Measurements from ENCODE around the gene TMCC1.

The TMCC1 gene

DNA sequence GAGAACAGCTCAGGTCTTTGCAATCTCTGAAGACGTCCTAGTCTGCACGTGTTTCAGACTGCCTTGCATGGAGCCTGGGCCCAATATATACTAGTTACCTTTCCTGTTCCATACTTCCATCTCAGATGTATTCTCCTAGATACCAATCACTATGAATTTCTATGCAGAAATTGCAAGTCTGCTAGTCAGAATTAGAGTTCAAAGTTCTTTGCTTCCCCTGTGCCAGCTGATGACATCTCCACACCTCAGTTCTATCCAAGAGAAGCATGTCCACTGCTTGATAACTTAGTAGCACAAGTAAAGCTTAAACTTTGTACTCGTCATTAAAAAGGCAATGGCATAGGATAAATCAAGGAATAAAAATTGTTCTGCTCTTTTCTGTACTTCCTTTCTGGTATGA lies 153.4 kb downstream of the TMCC1 start:
- no peaks in the 10 kb centered on the region for H3K36me3 ChIP-seq (ENCODE audit: control insufficient read depth, insufficient read depth, low read length)
- H3K9ac ChIP-seq (ENCODE audit: low read depth, low read length), result no peak overlapping the region
- no peaks in the 10 kb centered on the region for H3K9me3 ChIP-seq (ENCODE audit: control insufficient read depth, insufficient read depth, low read length)
- H3K4me3 ChIP-seq (ENCODE audit: low read depth, low read length), result no peak overlapping the region
- H3K27me3 ChIP-seq (ENCODE audit: control insufficient read depth, insufficient read depth, low read length), result no peaks in the 10 kb centered on the region
- no peaks in the 10 kb centered on the region for H3K4me1 ChIP-seq (ENCODE audit: control insufficient read depth, insufficient read depth, low read length)

DNA sequence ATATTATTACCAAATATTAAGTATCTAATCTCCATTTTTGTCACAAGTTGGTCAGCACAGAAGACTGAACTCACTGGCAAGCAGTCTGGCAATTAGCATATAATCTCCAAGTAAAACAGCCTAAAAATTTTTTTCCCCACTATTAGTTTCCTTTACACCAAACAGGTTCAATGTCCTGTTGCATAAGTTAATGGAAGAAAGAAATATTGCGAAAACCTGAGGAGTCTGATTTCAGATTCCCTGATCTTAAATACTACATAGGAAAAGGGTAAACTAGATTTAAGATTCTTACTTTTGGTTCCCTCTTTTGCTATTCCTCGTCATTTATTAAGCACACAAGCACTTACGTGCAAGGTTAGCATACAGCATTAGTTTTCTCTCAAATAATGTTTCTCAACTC lies 153.9 kb downstream of the TMCC1 start:
- no peak overlapping the region for H3K4me3 ChIP-seq (ENCODE audit: low read depth, low read length)
- no peaks in the 10 kb centered on the region for H3K4me1 ChIP-seq (ENCODE audit: control insufficient read depth, insufficient read depth, low read length)
- no peaks in the 10 kb centered on the region for H3K27me3 ChIP-seq (ENCODE audit: control insufficient read depth, insufficient read depth, low read length)
- H3K36me3 ChIP-seq (ENCODE audit: control insufficient read depth, insufficient read depth, low read length), result no peaks in the 10 kb centered on the region
- no peak overlapping the region for H3K9ac ChIP-seq (ENCODE audit: low read depth, low read length)
- H3K9me3 ChIP-seq (ENCODE audit: control insufficient read depth, insufficient read depth, low read length), result no peaks in the 10 kb centered on the region

DNA sequence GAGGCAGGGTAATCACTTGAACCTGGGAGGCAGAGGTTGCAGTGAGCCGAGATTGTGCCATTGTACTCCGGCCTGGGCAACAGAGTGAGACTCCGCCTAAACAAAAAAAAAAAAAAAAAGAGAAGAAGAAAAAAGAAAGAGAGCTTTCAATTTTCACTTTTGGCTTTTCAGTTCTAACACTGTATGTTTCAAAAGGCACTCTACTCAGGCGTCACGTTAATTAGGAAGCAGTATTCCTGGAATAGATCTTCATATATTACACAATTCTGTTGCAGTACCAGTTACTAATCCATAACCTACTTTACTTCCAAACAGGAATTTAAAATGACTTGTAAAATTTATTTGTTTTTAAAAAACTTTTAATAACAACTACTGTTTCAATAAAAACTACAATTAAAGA lies 155.3 kb downstream of the TMCC1 start:
- Histone ChIP-seq H3K9ac (ENCODE audit: low read depth, low read length) (no peak overlapping the region), H3K36me3 (ENCODE audit: control insufficient read depth, insufficient read depth, low read length) (no peaks in the 10 kb centered on the region), H3K4me1 (ENCODE audit: control insufficient read depth, insufficient read depth, low read length) (peaks cover 4% of the 10 kb centered on the region), H3K4me3 (ENCODE audit: low read depth, low read length) (no peak overlapping the region), H3K9me3 (ENCODE audit: control insufficient read depth, insufficient read depth, low read length) (no peaks in the 10 kb centered on the region), H3K27me3 (ENCODE audit: control insufficient read depth, insufficient read depth, low read length) (no peaks in the 10 kb centered on the region)

DNA sequence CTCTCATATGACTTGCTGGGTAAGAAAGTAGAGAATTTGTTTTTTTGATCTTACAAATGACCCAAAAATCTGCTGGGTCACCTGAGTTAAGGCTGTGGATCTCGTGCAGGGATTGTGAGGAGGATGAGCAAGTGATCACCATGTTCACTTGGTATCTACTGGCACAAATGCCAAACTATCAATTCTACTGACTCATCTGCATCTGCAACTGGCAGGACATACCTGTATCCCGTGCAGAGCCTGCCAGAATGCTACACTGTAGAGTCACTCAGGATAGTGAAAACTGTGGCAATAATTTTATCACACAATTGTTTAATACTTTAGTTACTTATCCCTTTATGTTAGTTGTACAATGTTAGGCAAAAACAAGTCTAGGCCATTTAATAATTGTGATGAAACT lies 157.4 kb downstream of the TMCC1 start:
- Histone ChIP-seq H3K9ac (ENCODE audit: low read depth, low read length) (no peak overlapping the region), H3K9me3 (ENCODE audit: control insufficient read depth, insufficient read depth, low read length) (no peaks in the 10 kb centered on the region)

DNA sequence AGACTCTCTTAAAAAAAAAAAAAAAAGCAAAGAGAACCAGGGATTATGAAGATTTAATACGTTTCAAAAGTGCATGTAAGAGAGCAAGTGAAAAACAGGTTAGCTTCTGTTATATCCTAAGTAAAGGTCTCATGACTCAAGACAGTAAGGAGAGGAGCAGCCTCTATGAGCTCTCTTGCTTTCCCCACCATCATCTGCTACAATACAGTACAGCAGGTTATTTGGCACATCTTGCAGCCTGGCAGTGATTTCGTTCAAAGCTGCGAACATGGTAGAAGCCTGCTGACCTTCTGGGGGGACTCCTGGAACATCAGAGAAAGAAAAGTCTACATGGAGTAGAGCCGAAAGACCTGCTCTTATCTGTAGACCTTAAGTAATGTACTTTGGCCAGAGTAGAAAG lies 157.9 kb downstream of the TMCC1 start:
- H3K4me1 ChIP-seq (ENCODE audit: control insufficient read depth, insufficient read depth, low read length), result peaks cover 16% of the 10 kb centered on the region
- no peak overlapping the region for H3K9ac ChIP-seq (ENCODE audit: low read depth, low read length)
- H3K4me3 ChIP-seq (ENCODE audit: low read depth, low read length), result no peak overlapping the region
- no peaks in the 10 kb centered on the region for H3K27me3 ChIP-seq (ENCODE audit: control insufficient read depth, insufficient read depth, low read length)
- H3K9me3 ChIP-seq (ENCODE audit: control insufficient read depth, insufficient read depth, low read length), result no peaks in the 10 kb centered on the region
- H3K36me3 ChIP-seq (ENCODE audit: control insufficient read depth, insufficient read depth, low read length), result no peaks in the 10 kb centered on the region

More for the DNA sequence above, 157.4 kb downstream of the TMCC1 start:
- H3K27me3 ChIP-seq (ENCODE audit: control insufficient read depth, insufficient read depth, low read length), result no peaks in the 10 kb centered on the region
- peaks cover 16% of the 10 kb centered on the region for H3K4me1 ChIP-seq (ENCODE audit: control insufficient read depth, insufficient read depth, low read length)
- no peaks in the 10 kb centered on the region for H3K36me3 ChIP-seq (ENCODE audit: control insufficient read depth, insufficient read depth, low read length)
- no peak overlapping the region for H3K4me3 ChIP-seq (ENCODE audit: low read depth, low read length)

DNA sequence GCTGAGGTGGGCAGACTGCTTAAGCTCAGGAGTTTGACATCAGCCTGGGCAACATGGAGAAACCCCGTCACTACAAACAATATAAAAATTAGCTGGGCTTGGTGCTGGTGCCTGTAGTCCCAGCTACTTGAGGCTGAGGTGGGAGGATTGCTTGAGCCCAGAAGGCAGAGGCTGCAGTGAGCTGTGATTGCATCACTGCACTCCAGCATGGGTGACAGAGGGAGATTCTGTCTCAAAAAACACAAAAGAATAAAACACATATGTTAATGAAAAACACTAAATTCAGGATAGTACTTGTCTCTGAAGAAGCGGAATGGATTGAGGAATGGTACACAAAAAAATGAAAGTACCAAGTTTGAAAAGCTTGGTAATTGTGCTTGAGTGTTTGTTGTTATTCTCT lies 159.1 kb downstream of the TMCC1 start:
- Histone ChIP-seq H3K4me1 (ENCODE audit: control insufficient read depth, insufficient read depth, low read length) (peaks cover 16% of the 10 kb centered on the region), H3K36me3 (ENCODE audit: control insufficient read depth, insufficient read depth, low read length) (no peaks in the 10 kb centered on the region), H3K4me3 (ENCODE audit: low read depth, low read length) (no peak overlapping the region), H3K9me3 (ENCODE audit: control insufficient read depth, insufficient read depth, low read length) (no peaks in the 10 kb centered on the region), H3K9ac (ENCODE audit: low read depth, low read length) (no peak overlapping the region), H3K27me3 (ENCODE audit: control insufficient read depth, insufficient read depth, low read length) (no peaks in the 10 kb centered on the region)

DNA sequence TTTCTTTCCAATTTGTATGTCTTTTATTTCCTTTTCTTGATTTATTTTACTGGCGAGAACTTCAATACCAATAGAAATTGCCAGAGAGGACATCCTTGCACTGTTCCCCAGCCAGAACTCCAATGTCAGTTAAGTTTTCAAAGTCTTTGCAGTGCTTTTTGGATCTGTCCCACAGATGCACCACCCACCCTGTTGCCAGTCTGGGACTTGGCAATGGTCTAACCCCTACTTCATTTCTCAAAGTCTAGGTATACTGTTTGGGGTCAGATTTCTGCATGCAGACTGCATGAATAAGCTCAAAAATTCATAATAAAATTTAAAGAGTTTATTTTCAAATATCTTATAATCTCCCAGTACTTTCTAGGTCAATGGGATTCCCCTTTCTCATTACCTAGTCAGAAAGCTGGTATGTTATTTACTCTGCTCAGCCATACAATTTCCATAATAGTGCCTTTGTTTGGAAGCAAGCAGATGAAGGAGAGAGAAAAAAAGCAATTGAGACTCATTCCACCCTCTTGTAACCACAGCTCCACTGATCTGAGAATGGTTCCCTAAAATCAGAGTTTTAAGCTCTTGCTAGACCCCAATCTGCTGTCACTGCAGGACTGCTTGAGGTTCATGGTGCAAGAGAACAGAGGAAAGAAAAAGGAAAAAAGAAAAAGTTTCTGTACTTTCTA lies 161.2 kb downstream of the TMCC1 start:
- H3K4me3 ChIP-seq (ENCODE audit: low read depth, low read length), result no peak overlapping the region
- peaks cover 16% of the 10 kb centered on the region for H3K4me1 ChIP-seq (ENCODE audit: control insufficient read depth, insufficient read depth, low read length)
- no peaks in the 10 kb centered on the region for H3K36me3 ChIP-seq (ENCODE audit: control insufficient read depth, insufficient read depth, low read length)
- H3K27me3 ChIP-seq (ENCODE audit: control insufficient read depth, insufficient read depth, low read length), result no peaks in the 10 kb centered on the region
- H3K9ac ChIP-seq (ENCODE audit: low read depth, low read length), result no peak overlapping the region
- H3K9me3 ChIP-seq (ENCODE audit: control insufficient read depth, insufficient read depth, low read length), result no peaks in the 10 kb centered on the region

DNA sequence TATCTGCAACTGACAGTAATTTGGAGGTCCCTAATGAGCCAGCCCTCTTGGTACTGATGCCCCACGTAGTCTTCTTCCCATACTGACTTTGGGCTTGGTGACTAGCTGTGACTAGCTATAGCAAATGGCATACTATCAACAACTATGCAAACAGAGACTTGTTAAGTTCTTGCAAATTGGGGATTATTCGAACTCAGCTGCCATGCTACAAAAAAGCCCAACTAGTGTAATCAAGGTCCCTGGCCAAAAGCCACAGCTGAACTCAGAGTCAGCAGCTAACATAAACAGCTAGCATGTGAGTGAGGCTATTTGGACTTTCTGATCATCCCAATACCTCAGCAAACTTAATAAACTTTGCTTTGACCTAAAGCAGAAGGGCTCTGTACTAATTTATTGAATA lies 165.8 kb downstream of the TMCC1 start:
- Histone ChIP-seq H3K4me1 (ENCODE audit: control insufficient read depth, insufficient read depth, low read length) (peaks cover 12% of the 10 kb centered on the region), H3K9me3 (ENCODE audit: control insufficient read depth, insufficient read depth, low read length) (no peaks in the 10 kb centered on the region), H3K9ac (ENCODE audit: low read depth, low read length) (no peak overlapping the region), H3K27me3 (ENCODE audit: control insufficient read depth, insufficient read depth, low read length) (no peaks in the 10 kb centered on the region), H3K36me3 (ENCODE audit: control insufficient read depth, insufficient read depth, low read length) (no peaks in the 10 kb centered on the region), H3K4me3 (ENCODE audit: low read depth, low read length) (no peak overlapping the region)

DNA sequence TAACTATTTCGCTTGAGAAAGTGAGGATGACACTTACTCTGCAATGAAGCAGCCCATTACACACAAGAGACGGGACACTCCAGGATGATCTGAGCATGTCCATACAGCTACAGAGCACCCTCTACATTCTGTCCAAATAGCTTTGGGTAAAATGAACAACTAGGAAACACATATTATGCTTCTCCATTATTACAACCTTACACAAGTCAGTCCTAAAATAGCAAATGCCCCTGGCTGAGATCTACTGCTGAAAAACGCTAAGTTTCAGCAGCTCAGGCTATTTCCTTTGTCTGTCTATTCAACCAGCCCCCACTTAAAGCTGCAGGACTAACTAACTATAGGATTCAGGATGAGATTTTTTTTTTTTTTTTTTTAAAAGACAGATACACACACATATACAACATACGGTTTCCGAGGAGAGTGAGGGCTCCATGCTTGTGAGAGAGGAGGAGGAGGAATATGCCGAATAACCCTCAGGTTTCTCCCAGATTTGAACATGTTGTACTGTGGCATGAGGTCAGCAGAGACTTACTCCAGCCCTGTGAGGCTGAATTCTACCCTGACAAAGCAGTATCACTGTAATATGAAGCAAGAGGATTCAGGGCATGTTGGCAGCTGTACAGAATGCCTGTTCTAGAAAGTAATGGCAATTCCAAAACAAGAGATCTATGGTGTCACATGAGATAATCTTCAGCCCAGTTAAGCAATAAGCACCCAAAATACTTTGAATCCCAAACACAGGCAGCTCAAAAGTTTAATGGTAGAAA lies 169.8 kb downstream of the TMCC1 start:
- H3K9ac ChIP-seq (ENCODE audit: low read depth, low read length), result no peak overlapping the region
- no peaks in the 10 kb centered on the region for H3K36me3 ChIP-seq (ENCODE audit: control insufficient read depth, insufficient read depth, low read length)
- no peak overlapping the region for H3K4me3 ChIP-seq (ENCODE audit: low read depth, low read length)
- H3K4me1 ChIP-seq (ENCODE audit: control insufficient read depth, insufficient read depth, low read length), result peaks cover 18% of the 10 kb centered on the region
- no peaks in the 10 kb centered on the region for H3K9me3 ChIP-seq (ENCODE audit: control insufficient read depth, insufficient read depth, low read length)
- no peaks in the 10 kb centered on the region for H3K27me3 ChIP-seq (ENCODE audit: control insufficient read depth, insufficient read depth, low read length)

DNA sequence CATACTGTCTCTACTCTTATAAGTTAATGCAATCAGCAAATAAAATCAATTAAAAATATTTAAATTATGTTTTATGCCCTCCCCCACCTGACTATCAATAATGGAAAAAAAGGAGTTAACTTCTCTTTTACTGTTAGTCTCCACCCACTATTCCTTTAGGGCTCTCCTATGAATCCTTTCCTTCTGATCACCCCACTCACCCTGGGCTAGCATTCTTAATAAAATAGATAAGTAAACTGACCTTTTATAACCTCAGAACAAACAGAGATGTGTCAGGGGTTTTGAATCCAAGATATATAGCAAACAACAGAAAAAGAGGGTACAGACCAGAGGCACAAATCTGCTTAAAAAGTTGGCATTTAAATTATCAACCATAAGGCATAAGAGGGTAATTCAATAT lies 171.0 kb downstream of the TMCC1 start:
- Histone ChIP-seq H3K9ac (ENCODE audit: low read depth, low read length) (no peak overlapping the region), H3K4me3 (ENCODE audit: low read depth, low read length) (no peak overlapping the region), H3K27me3 (ENCODE audit: control insufficient read depth, insufficient read depth, low read length) (no peaks in the 10 kb centered on the region), H3K9me3 (ENCODE audit: control insufficient read depth, insufficient read depth, low read length) (no peaks in the 10 kb centered on the region), H3K36me3 (ENCODE audit: control insufficient read depth, insufficient read depth, low read length) (no peaks in the 10 kb centered on the region), H3K4me1 (ENCODE audit: control insufficient read depth, insufficient read depth, low read length) (peaks cover 25% of the 10 kb centered on the region)

DNA sequence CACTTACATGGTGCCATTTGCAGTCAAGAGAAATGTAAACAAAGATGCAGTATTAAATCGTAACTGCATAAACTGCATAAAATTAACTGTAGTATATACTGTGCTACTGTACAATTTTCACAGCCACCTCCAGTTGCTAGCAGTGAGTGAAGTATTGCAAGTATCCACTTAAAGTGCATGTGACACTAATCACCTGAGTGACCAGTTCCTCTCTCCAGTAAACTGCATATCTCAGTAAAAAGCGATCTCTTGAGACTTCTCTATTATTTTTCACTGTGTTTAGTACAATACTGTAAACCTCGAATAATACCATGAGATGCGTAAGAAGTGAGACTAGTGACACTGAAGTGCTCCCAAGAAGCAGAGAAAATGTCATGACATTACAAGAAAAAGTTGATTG lies 175.3 kb downstream of the TMCC1 start:
- no peaks in the 10 kb centered on the region for H3K9me3 ChIP-seq (ENCODE audit: control insufficient read depth, insufficient read depth, low read length)
- H3K36me3 ChIP-seq (ENCODE audit: control insufficient read depth, insufficient read depth, low read length), result no peaks in the 10 kb centered on the region
- H3K4me1 ChIP-seq (ENCODE audit: control insufficient read depth, insufficient read depth, low read length), result peaks cover 32% of the 10 kb centered on the region
- H3K9ac ChIP-seq (ENCODE audit: low read depth, low read length), result no peak overlapping the region
- H3K4me3 ChIP-seq (ENCODE audit: low read depth, low read length), result no peak overlapping the region
- H3K27me3 ChIP-seq (ENCODE audit: control insufficient read depth, insufficient read depth, low read length), result no peaks in the 10 kb centered on the region

DNA sequence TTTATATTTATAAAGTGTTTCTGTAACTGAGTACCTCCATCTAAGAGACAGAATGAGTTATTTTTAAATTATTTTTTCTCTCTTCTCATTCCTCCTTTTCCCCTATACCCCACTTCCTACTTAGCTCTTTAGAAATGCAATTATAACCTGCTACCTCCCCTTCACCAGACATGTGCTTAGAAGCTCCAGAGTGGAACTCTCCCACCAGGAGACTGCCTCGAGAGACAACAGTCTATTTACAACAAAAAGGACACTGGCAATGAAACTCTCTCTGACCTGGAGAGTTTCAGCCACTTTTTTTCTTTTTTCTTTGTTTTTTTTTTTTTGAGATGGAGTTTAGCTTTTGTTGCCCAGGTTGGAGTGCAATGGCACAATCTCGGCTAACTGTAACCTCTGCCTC lies 177.7 kb downstream of the TMCC1 start:
- Histone ChIP-seq H3K9ac (ENCODE audit: low read depth, low read length) (no peak overlapping the region), H3K4me3 (ENCODE audit: low read depth, low read length) (no peak overlapping the region), H3K9me3 (ENCODE audit: control insufficient read depth, insufficient read depth, low read length) (no peaks in the 10 kb centered on the region), H3K27me3 (ENCODE audit: control insufficient read depth, insufficient read depth, low read length) (no peaks in the 10 kb centered on the region), H3K4me1 (ENCODE audit: control insufficient read depth, insufficient read depth, low read length) (peaks cover 24% of the 10 kb centered on the region), H3K36me3 (ENCODE audit: control insufficient read depth, insufficient read depth, low read length) (no peaks in the 10 kb centered on the region)
